HG02642 (cell line): ENCODE measurements around the gene CASZ1.

Experiments
- ATAC-seq: cut with Tn5 transposase; IDR thresholded peaks from one replicate; pipeline ENCODE4 v1.9.1; 2021; ENCODE audit warnings: mild to moderate bottlenecking; ENCODE audit not compliant: unreplicated experiment, poor library complexity

CASZ1 gene

DNA sequence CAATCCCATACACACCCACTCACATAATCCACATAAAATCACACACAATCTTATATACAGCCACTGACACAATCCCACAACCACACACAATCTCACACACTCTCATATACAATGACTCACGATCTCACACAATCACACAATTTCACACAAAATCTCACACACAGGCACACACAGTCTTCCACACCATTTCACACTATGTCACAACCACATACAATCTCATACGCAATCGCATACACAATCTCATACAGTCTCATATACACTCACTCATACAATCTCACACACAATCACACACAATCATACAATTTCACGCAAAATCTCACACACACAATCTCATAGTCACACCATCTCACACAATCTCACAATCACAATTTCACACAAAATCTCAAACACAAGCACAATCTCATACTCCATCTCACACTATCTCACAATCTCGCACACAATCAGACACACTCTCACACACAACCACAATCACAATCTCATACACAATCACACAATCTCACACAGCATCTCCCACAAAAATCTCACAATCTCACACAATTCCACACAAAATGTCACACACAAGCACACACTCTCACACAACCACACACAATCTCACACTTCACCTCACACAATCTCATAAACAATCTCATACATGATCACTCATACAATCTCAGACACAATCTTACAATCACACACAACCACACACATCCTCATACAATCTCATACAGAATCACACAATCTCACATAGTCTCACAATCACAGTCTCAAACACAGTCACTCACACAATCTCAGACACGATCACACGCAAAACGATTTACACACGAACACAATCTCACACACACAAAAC is 18.5 kb downstream of the CASZ1 start:
- no peak for ATAC-seq

DNA sequence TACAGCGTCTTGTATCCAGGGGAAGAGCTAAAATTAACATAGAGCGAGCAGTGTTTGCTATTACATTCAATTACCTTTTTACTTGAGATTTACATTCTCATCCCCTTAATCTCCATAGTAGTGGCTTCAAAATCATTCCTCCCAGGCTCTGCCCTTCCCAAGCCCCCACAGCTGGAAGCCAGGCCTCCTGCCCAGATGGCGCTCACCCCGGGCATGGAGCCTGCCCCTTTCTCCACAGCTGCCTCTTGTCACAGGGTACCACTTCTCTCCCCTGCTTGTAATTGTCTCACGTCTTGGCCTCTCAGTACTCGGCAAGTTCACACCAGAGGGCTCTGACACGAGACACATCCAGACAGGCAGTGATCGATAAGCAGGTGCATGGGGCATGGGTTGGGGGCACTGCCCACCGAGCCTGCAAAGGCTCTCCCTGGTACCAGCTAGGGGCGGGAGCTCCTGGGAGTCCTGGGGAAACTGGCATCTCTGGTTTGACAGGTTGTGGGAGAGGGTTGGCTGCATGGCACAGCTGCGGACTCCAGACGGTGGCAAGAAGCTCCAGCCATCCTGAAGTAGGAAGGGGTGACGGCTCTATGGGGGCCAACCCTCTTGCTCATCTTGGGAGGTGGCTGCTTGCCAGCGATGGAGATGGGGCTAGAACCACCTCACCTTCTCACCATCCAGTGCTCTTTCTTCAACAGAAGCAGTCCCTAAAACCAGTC is 20.1 kb downstream of the CASZ1 start:
- no peak for ATAC-seq

DNA sequence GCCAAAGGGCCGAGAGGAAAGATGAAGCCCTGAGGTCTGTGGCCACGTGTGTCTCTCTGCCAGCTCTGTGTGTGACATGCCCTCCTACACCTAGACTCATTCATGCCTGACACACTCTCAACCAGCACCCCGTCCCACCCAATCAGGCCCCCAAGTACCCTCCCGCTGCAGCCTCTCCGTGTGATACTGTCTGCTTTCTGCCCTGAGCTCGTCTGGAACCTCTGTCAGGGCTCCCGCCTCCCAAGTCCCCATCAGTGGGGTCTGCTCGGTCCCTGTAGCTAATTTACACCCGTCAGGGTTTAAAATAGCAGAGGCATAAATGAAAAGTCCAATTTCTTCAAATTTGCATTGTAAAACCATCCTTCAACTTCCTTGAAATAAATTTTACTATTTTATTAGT is 20.7 kb downstream of the CASZ1 start:
- no peak for ATAC-seq

DNA sequence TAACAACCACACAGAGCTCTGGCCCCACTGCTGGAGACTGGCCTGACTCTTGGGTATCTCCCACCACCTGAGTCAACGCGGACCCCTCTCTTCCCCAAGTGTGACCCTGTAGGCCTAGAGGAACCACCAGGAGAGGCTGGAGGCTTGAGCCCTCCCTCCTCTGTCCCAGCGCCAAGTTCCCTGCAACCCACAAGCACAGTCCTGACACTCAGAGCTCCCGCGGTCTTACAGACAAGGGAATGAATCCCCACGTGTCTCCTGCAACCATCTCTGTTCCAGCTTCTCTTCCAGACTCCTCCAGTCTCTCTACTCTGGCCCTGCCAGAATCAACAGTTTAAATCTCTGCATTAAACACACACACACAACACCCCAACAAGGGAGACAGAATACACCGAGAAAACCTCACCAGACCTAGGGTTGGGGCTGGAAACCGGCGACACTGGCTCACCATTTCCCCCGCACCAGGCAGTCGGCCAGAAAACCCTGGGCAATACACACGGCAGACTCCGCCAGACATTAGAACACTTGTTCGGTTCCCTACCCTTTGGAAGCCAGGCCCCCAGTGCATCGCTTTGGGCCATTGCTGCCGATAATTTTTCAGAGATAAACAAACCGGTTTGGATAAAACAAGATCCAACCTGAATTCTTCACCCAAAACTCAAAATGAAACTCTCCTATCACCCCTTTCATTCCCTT is 21.7 kb downstream of the CASZ1 start:
- no peak for ATAC-seq

DNA sequence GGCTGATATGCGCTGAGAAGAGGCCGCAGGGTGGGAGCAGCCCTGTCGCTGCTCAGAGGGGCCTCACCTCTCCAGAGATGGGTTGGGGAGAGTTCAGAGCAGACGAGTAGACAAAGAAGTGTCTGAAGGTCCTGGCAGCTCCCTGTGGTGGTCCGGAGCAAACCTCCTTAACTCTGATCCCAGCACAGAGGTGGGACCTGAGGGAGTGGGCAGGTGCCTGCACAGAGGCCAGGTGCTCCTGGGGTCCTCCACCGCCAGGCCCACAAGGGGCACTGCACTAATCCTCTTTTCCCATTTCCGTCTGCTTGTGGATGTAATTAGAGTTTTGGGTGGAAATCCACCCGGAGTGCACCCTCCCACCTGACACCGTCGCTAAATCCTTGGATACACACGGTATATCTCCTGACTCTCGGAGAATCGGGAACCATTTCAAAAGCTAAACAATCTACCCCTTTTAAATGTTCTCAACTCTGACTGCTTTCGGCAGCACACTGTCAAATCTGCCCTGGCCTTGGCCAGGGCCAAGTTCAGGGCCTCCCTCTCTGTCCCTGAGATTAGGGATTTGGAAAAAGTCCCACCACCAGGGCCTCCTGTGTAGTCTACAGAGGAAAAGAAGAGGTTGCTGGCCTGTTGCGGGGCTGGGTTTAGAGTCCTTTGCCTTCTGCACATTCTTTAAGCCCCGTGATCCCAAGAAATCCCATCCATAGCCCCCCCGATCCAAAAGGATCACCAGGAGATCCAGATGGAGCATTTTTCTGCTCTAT is 22.4 kb downstream of the CASZ1 start:
- no peak for ATAC-seq

DNA sequence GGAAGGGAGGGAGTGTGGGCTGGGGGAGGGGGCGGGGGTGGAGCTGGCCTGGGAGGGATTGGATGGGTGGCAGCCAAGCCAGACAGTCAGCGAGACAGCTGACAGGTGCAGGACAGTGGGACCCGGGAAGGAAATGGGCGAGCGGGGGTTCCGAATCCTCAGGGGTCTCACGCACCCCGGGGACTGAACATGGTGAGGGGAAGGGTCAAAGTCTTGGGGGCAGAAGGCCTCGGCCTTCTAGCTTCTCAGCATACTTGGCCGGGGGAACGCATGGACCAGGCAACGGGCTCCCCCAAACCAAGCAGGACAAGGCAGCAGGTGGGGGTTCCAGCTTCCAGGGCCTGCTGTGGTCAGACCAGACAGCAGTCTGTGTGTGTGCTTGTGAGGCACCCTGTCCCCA is 23.1 kb downstream of the CASZ1 start:
- no peak for ATAC-seq

DNA sequence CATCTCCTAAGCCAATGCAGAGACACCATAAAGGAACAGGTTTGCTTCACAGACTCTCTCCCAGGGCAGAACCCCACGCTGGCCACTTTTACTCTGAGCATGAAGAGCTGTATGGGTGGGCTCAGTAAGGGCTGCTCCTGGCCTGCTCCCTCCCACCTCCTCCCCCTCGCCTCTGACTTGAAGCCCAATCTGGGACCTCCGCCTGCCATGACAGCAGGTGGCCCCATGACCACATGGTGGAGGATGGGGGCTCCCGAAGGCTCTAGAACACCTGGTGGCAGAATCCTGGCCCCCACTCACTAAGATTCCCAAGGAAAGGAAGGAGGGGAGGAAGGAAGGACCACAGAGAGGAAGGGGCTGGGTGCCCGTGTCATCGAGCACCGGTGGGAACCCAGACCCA is 23.7 kb downstream of the CASZ1 start:
- no peak for ATAC-seq

DNA sequence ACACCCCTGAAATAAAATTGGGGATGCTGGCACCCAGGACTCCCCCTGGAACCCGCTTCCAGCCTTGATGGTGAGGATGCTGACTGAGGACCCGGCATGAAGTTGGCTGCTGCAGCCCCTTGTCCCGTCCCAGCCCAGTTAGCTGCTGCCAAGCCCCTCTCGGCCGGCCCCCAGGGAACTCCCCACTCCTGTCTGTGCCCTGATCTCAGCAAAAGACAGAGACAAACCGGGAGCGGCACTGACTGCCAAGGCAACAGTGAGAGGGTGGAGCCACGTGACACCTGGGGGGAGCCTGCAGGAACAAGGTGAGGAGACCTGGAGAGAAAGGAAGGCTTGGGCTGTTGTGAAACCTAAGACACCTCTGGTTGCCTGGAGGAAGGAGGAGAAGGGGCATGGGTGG is 24.7 kb downstream of the CASZ1 start:
- no peak for ATAC-seq

DNA sequence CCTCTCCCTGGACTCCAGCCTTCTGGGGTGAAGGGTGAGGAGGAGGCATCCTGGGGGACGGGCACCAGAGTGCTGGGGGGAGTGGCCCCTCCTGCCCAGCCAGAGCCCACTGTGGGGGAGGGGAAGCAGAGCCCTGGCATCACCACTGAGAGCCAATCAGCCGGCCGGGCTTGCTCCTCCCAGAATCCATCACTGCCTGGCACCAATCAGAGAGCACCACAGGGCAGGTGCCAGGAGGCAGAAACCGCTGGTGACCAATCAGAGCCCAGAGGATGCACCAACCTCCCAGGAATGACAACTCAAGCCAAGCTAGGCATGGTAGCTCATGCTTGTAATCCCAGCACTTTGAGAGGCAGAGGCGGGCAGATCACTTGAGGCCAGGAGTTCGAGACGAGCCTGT is 27.9 kb downstream of the CASZ1 start:
- no peak for ATAC-seq

DNA sequence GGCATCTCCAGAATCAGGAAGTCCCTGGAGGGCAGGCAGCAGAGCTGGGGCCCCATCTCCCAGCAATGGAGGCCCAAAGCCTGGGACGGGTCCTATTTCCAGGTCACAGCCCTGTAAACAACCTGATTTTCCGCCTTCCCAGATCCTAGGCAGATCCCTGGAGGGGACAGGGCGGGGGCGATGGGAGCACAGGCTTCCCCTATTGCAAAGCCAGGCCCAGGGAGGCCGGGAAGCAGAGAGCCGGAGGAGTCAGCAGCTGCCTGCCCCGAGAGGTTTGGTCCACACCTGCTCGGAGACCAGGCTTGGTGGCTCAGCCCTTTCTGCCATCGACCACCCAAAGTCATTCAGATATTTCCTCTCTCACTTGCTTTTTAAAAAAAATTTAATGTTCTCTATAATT is 29.2 kb downstream of the CASZ1 start:
- ATAC-seq, result no peak

DNA sequence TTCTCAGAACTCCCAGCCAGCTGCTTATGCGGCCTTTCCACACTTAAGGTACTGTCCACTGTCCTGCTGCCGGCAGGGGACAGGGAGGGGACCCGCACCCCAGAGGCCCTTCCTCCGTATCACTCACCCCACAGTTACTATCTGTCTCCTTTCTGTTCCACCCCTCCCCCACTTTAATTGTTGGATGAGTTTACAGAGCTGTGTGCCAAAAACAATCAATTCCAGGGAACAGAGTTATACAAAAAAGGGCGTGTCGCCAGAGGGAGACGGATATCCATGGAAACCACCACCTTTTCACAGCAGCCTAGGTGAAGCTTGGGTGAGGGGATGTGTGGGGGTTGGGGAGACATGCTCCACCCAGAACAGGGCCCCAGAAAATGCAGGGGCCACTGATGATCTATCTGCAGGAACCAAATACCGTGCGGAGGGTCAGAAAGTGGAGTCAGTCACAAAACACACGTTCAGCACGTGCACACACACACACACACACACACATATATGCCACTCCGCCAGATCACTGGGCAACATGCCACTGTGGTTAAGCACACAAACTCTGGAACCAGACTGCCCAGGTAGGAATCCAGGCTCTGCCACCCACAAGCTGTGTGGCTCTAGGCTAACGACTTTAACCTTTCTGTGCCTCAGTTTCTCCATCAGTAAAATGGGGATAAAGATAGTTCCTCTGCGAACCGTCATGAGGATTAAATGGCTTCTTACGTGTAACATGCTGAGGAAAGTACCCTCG is 30.5 kb downstream of the CASZ1 start:
- ATAC-seq, result no peak

DNA sequence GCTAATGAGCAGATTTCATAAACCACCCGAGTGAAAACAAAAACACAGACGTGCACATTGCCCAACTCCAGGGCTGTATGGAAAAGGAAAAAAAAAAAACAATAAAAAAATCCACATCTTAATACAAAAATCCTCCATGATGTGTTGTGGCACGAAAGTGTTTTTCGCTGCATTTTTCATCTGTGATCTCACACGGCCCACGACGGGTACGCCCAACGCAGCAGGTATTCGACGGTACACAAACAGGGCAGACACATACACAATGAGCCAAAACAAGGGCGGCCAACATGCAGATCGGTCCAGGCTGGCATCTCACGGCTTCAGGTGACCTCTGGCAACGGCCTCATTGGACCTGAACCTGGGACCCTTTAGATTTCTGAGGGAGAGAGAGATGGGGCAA is 31.1 kb downstream of the CASZ1 start:
- ATAC-seq, result no peak

DNA sequence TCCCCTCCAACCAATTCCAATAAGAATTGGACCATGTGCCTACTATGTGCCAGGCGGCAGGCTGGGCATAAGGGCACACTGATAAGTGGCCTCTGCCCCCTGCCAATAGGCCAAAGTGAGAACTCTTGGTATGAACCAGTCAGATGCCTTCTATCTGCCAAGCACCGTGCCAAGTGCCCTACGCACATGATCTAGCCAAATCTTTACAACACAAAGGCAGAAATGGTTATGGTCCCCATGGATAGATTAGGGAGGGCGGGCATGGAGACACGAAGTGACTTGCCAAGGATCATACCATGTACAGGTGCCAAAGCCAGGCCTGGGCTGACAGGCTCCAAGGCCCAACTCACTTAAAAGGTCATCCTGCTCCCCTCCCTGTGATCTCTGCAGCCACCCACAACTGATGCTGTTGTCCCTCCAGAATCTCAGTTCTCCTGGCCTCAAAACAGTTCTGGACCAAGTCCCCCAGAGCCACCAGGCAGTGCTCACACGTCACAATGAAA is 32.1 kb downstream of the CASZ1 start:
- ATAC-seq, result no peak

DNA sequence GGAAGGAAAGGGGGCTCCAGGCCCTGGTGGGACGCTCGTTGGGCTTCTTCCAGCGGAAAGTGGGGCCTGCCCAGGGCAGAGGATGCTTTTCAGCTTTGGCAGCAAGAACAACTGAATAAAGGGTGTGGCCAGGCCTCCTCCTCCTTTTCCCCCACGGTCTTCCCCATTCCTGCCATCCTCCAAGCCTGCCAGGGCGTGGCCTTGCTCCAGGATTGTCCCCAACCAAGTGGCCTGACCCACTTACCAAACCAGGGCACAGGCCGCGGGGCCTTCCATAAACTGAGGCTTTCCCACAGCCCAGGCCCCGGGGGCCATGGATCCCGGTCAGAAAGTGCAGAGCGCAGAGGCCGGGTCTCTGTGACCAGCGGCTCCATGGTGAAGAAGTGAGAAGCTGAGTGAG is 33.6 kb downstream of the CASZ1 start:
- no peak for ATAC-seq

DNA sequence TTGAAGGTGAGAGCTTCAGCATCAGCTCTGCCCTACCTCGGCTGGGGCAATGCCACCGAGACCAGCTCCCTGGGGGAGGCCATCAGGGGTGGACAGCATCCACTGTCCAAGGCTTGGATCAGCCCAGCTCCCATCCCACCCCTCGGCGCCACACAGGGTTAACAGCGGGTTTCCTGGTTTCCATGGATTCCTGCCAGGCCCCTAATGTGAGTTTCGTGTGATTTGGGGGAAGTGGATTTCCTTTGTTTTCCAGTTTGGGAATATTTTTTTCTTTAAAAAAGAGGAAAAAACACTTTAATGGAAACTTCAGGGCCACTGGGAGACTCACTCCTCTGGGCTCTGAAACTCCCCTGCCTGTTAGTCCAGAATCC is 34.3 kb downstream of the CASZ1 start:
- no peak for ATAC-seq

DNA sequence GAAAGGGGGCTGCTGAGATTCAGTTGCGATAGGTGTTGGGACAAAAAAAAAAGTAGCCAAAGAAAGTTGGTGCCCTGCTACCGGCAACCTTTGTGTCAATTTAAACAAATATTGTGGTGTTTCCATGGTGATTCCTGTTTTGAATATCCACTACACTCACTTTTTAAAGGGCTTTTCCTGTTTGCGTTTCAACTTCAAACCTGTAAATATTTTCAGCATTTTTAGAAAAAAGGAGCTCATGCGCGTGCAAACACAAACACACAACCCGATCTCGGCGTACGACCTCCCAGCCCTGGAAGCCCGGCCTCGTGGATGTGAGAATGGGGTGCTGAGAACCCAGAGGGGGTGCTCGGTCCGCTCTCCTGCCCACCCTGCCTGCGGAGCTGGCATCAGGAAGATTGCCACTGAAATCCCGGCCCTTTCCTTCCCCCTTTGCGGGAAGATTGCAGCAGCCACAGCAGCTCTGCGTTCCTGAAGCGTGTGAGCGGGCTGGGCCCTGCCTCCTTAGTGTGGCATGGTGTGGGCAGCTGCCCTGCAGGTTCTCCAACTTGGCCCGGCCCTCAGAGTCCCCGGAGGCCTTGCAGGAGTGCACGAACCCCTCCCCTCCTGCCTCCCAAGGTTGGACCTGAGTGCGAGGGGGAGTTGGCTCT is 34.8 kb downstream of the CASZ1 start:
- no peak for ATAC-seq

DNA sequence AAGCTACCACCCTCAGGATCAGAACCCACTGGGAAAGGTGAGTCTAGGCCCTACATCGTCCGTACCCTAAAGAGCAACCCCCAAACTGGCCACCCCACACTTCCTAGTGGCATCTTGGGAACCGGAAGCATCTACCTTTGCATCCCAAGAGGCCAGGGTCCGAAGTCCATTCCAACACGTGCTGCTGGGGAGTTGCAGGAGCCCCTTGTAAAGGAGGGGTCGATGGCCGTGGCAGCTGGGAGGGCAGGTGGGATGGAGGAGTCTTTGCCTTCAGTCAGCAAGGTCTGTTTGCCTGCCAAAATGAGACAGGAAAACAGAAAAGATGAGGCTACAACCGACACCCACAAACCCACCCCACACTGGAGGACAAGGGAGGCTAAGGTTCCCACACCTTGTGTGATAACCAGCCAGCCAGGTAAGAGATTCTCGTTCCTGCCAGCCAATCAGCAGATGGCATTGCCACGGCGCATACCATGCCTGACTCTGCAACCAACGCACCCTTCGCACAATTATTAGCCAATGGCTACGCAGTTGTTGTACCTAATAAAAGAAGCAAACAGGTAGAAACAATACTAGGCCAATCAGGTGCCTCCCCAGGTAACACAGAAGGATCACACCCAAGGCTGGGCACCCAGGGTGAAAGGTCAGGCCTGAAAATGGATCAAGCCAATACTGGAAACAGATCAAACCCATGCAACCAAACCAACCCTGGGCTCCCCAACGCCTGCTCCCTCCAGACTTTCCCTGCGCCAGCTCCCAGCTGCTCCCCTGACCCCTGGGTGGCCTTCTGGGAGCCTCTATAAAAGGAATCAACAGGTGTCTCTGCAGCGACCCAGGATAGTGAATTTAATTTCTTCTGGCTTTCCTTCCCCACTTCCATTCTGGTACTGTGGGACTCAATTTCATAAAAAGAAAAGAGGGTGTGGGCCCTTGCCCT is 35.6 kb downstream of the CASZ1 start:
- no peak for ATAC-seq
